DMS153 treated with DMSO at 0.1 percent for 48 hours (cell line): ENCODE results near the gene TARDBP.
"Not testable (repeated sequence)": the region's sequence is repeated elsewhere in the genome, so short reads cannot be mapped to it uniquely, and the experiment has no call there.

Source experiments
- DNase-seq: peaks from one replicate; lab custom pipeline; 2025; ENCODE audit not compliant: unreplicated experiment; lab: John Stamatoyannopoulos, UW

The TARDBP gene

GRCh38 chr1:11059155-11059967 is 46.9 kb downstream of the TARDBP start:
- no peak for DNase-seq

GRCh38 chr1:11059968-11060830 is 47.7 kb downstream of the TARDBP start, which contains the start of gene SRM:
TSS of gene SRM (minus strand) at chr1:11060018. CDS start at chr1:11059943, 75 bp downstream.
- peak; percentile 91 for DNase-seq

- DNase-seq = no peak
Observed at GRCh38 chr1:11061652-11062365, 49.4 kb downstream of the TARDBP start.

- DNase-seq = no peak
Observed at GRCh38 chr1:11062965-11063401, 50.5 kb downstream of the TARDBP start.

- DNase-seq = not testable (repeated sequence)
Observed at GRCh38 chr1:11063937-11064537, 51.6 kb downstream of the TARDBP start.

- no peak for DNase-seq
Observed at GRCh38 chr1:11064942-11065341, 52.5 kb downstream of the TARDBP start.

GRCh38 chr1:11065796-11066195 is 53.3 kb downstream of the TARDBP start:
- DNase-seq = no peak

GRCh38 chr1:11067716-11068599 is 55.5 kb downstream of the TARDBP start:
- DNase-seq = no peak

GRCh38 chr1:11068600-11069473 is 56.4 kb downstream of the TARDBP start:
- no peak for DNase-seq

GRCh38 chr1:11070876-11071275 is 58.4 kb downstream of the TARDBP start:
- no peak for DNase-seq

- peak; percentile 80 for DNase-seq
Observed at GRCh38 chr1:11071463-11072215, 59.2 kb downstream of the TARDBP start.

- DNase-seq = peak; percentile 80
Observed at GRCh38 chr1:11072216-11072917, 59.9 kb downstream of the TARDBP start.

- DNase-seq = not testable (repeated sequence)
Observed at GRCh38 chr1:11073398-11073797, 60.9 kb downstream of the TARDBP start.
